CD14-positive monocyte (primary cell): ENCODE data around the gene PCBP3. TPM values are rescaled to one million over a fixed set of nuclear protein-coding genes. Genes with fewer than 3 reads are reported as not detected.

Experiments
- DNase-seq, 3 donors: peaks; one replicate each; pipeline ENCODE4 v3.0.0-alpha.2; 2011 to 2022
- H2AFZ ChIP-seq: 2 replicates; pipeline ENCODE4 v1.6.0; 2012; ENCODE audit warnings: mild to moderate bottlenecking, low read depth, low read length, inconsistent platforms; ENCODE audit not compliant: insufficient read depth, poor library complexity, severe bottlenecking
- H3K27ac ChIP-seq, 2 donors: 1 replicate in 1 of 2; 2 replicates in 1 of 2; pipeline ENCODE4 v1.5.1; 2012 to 2013; ENCODE audit warnings: low read length in 2 of 2, control low read depth in 1 of 2, inconsistent platforms in 1 of 2, low read depth in 1 of 2, mild to moderate bottlenecking in 1 of 2
- H3K27me3 ChIP-seq, 2 donors: one replicate each; pipeline versions ENCODE4 v1.6.0 to v1.6.1; 2011 to 2013; ENCODE audit warnings: low read length in 2 of 2; ENCODE audit not compliant: control insufficient read depth in 2 of 2, insufficient read depth in 2 of 2
- H3K36me3 ChIP-seq, 2 donors: replicated peaks in 1 of 2; 1 replicate in 1 of 2; 2 replicates in 1 of 2; pipeline versions ENCODE4 v1.5.1 to v1.6.1; 2012 to 2013; ENCODE audit warnings: low read length in 2 of 2, control low read depth in 1 of 2, inconsistent platforms in 1 of 2, mild to moderate bottlenecking in 1 of 2; ENCODE audit not compliant: insufficient read depth in 2 of 2, control insufficient read depth in 1 of 2
- H3K4me1 ChIP-seq, 2 donors: 1 replicate in 1 of 2; 2 replicates in 1 of 2; pipeline versions ENCODE4 v1.5.1 to v1.6.1; 2012 to 2013; ENCODE audit warnings: low read length in 2 of 2, control low read depth in 1 of 2, inconsistent platforms in 1 of 2, mild to moderate bottlenecking in 1 of 2, moderate library complexity in 1 of 2; ENCODE audit not compliant: insufficient read depth in 2 of 2, control insufficient read depth in 1 of 2
- H3K4me2 ChIP-seq: replicated peaks from 2 replicates; pipeline ENCODE3; 2012; ENCODE audit warnings: low read length, moderate library complexity, mild to moderate bottlenecking; ENCODE audit not compliant: poor library complexity, severe bottlenecking; ENCODE audit errors: extremely low read depth
- H3K4me3 ChIP-seq, 3 experiments: fragments of 200-600 bp in 1 of 3; sonication (generic) in 1 of 3; replicated peaks in 1 of 3; 1 replicate in 2 of 3; 2 replicates in 1 of 3; pipeline ENCODE4 v1.5.1; 2011 to 2013; ENCODE audit warnings: low read length in 3 of 3, mild to moderate bottlenecking in 3 of 3, control low read depth in 2 of 3, low read depth in 2 of 3, inconsistent platforms in 1 of 3, moderate library complexity in 1 of 3
- H3K79me2 ChIP-seq: 2 replicates; pipeline ENCODE4 v1.6.0; 2012; ENCODE audit warnings: mild to moderate bottlenecking, control low read depth, inconsistent platforms, low read length, moderate library complexity; ENCODE audit not compliant: insufficient read depth
- H3K9ac ChIP-seq: 2 replicates; pipeline ENCODE4 v1.6.0; 2017; ENCODE audit warnings: low read length, mild to moderate bottlenecking; ENCODE audit not compliant: insufficient read depth, poor library complexity, severe bottlenecking
- H3K9me3 ChIP-seq, 2 donors: replicated peaks in 1 of 2; 1 replicate in 1 of 2; 2 replicates in 1 of 2; pipeline versions ENCODE4 v1.5.1 to v1.6.1; 2012 to 2013; ENCODE audit warnings: low read length in 2 of 2, control low read depth in 1 of 2; ENCODE audit not compliant: control insufficient read depth in 1 of 2, insufficient read depth in 1 of 2
- H4K20me1 ChIP-seq: 2 replicates; pipeline ENCODE4 v1.6.0; 2012; ENCODE audit warnings: mild to moderate bottlenecking, low read length, control low read depth, moderate library complexity; ENCODE audit not compliant: insufficient read depth
- H3K27ac Mint-ChIP-seq, 7 donors: one replicate each; pipeline ENCODE4 v1.8.0; 2020; ENCODE audit warnings: mild to moderate bottlenecking in 7 of 7, mixed read lengths in 7 of 7, moderate library complexity in 6 of 7, inconsistent platforms in 2 of 7
- H3K27me3 Mint-ChIP-seq, 3 donors: one replicate each; pipeline ENCODE4 v1.8.0; 2021 to 2022; ENCODE audit warnings: low read depth in 3 of 3, mild to moderate bottlenecking in 3 of 3, mixed read lengths in 3 of 3, moderate library complexity in 3 of 3, inconsistent platforms in 1 of 3
- H3K36me3 Mint-ChIP-seq, 2 donors: one replicate each; pipeline ENCODE4 v1.8.0; 2020; ENCODE audit warnings: mixed read lengths in 2 of 2, inconsistent platforms in 1 of 2, mild to moderate bottlenecking in 1 of 2
- H3K4me1 Mint-ChIP-seq: one replicate; pipeline ENCODE4 v1.8.0; 2020; ENCODE audit warnings: mild to moderate bottlenecking, mixed read lengths
- H3K4me3 Mint-ChIP-seq, 2 donors: one replicate each; pipeline ENCODE4 v1.8.0; 2020; ENCODE audit warnings: mild to moderate bottlenecking in 2 of 2, mixed read lengths in 2 of 2, moderate library complexity in 1 of 2
- H3K9me3 Mint-ChIP-seq, 7 donors: one replicate each; pipeline ENCODE4 v1.8.0; 2020 to 2022; ENCODE audit warnings: mixed read lengths in 7 of 7, mild to moderate bottlenecking in 6 of 7, moderate library complexity in 6 of 7, inconsistent platforms in 2 of 7
- CTCF ChIP-seq: fragments of 200-600 bp; IDR thresholded peaks from one replicate; pipeline ENCODE4 v1.8.0; 2022; ENCODE audit warnings: antibody characterized with exemption, mild to moderate bottlenecking
- WGBS: methylation state at CpG from one replicate; pipeline ENCODE4 v1.1.5; 2013; ENCODE audit warnings: missing lambda C conversion rate; ENCODE audit not compliant: insufficient coverage; 5-methylcytosine and 5-hydroxymethylcytosine counted together
- intact Hi-C, 2 donors: fragments of 100-400 bp; cut with micrococcal nuclease; formaldehyde crosslinking; loops; one replicate each; pipeline versions ENCODE4 v1.15.0 to v1.15.1; 2023
- polyA plus RNA-seq, 3 donors: library from polyadenylated mRNA; depleted of rRNA in 1 of 3; unstranded in 2 of 3; stranded (reverse) in 1 of 3; fragments of 300-500 nt in 2 of 3; fragments of >200 nt in 1 of 3; fragmentation: Illumina TruSeq in 2 of 3; gene quantifications; 1 replicate in 2 of 3; 2 replicates in 1 of 3; pipeline ENCODE4 v1.2.3, GENCODE V29; 2012 to 2021

The PCBP3 gene
- polyA plus RNA-seq, 3 donors: 0.34 to 0.49 TPM; not detected in 1

- intact Hi-C loops: no loop called here
These were observed 243.1 kb downstream of the PCBP3 start for GRCh38 chr21:45886610-45887026.

DNA sequence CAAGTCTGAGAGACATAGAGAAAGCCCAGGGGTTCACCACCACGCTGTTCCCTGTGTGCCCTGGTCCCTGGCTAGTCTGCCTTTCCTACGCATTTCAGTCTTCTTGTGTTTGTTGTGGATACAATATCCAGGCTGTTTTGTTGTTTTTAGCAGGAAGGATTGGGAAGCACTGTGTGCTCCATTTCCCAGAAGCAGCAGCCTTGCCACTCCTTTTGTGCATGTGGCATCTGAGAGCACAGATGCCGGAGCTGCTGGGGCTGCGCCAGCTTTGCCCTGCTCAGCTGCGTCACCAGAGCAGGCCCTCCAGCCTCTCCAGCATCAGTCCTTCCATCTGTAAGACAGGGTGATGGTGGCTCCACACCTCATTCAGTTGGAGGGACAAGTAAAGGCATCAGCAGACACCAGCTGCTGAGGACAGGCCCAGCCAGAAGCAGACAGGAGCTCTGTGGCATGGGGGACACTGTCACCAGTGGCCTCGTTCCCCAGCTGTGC, 243.6 kb downstream of the PCBP3 start:
- TF ChIP-seq CTCF: no peak
- no peaks in the 10 kb centered on the region for H3K36me3 ChIP-seq
- H3K4me3 ChIP-seq: no peak overlapping the region
- Mint-ChIP-seq H3K9me3 (no peaks in the 10 kb centered on the region), H3K36me3 (no peaks in the 10 kb centered on the region), H3K27me3 (peaks cover 0 to 4% (median 0%) of the 10 kb centered on the region in 3 donors), H3K4me3 (no peak overlapping the region), H3K4me1 (peaks cover 27% of the 10 kb centered on the region), H3K27ac (peak overlapping the region in 3 of 7 donors; percentile 25 to 68 (median 51))
- no peak overlapping the region for H2AFZ ChIP-seq
- no peaks in the 10 kb centered on the region for H3K79me2 ChIP-seq
- H3K4me1 ChIP-seq: peaks cover 12 to 14% of the 10 kb centered on the region in 2 donors
- WGBS: 98% methylated on average over 6 of the region's 6 CpGs
- no peaks in the 10 kb centered on the region for H3K9me3 ChIP-seq
- H4K20me1 ChIP-seq: no peaks in the 10 kb centered on the region
- H3K27me3 ChIP-seq: no peaks in the 10 kb centered on the region
- no peak overlapping the region for H3K27ac ChIP-seq
- intact Hi-C loops: no loop called here
- H3K9ac ChIP-seq: no peak overlapping the region
- H3K4me2 ChIP-seq: no peak overlapping the region
- DNase-seq: no peak

More at GRCh38 chr21:45886610-45887026, 243.1 kb downstream of the PCBP3 start:
- 89% methylated on average over 9 of the region's 11 CpGs for WGBS
- TF ChIP-seq CTCF: no peak
- Mint-ChIP-seq H3K27ac (peak overlapping the region in 1 of 7 donors; percentile 25), H3K36me3 (no peaks in the 10 kb centered on the region), H3K4me3 (peak overlapping the region in 1 of 2 donors; percentile 14), H3K4me1 (peaks cover 26% of the 10 kb centered on the region), H3K9me3 (no peaks in the 10 kb centered on the region), H3K27me3 (peaks cover 0 to 4% (median 0%) of the 10 kb centered on the region in 3 donors)
- H3K4me3 ChIP-seq: no peak overlapping the region
- no peaks in the 10 kb centered on the region for H3K27me3 ChIP-seq
- H2AFZ ChIP-seq: no peak overlapping the region
- H3K79me2 ChIP-seq: no peaks in the 10 kb centered on the region
- no peak overlapping the region for H3K4me2 ChIP-seq
- H3K36me3 ChIP-seq: no peaks in the 10 kb centered on the region
- no peak overlapping the region for H3K9ac ChIP-seq
- no peak for DNase-seq
- peaks cover 7 to 8% of the 10 kb centered on the region in 2 donors for H3K4me1 ChIP-seq
- no peaks in the 10 kb centered on the region for H3K9me3 ChIP-seq
- H3K27ac ChIP-seq: no peak overlapping the region
- H4K20me1 ChIP-seq: no peaks in the 10 kb centered on the region
